ENCODE data around the gene ARID4A.

DNA sequence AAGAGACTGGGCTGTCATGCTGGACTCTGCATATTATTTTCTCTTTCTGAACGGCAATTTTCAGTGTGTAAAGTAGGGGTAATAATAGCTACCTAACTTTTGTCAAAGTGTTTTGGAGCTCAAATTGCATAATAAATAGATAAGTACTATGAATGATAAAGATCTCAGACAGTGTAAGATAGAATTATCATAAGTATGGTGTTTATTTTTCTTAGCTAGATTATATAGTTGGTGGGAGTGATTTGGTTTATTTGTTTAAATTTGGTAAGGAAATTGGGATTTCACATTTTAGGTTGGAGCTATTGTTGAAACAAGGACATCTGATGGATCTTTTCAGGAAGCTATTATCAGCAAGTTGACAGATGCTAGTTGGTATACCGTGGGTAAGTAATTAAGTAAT is 7.4 kb downstream of the ARID4A start:
- TF ChIP-seq, protein P1, sequence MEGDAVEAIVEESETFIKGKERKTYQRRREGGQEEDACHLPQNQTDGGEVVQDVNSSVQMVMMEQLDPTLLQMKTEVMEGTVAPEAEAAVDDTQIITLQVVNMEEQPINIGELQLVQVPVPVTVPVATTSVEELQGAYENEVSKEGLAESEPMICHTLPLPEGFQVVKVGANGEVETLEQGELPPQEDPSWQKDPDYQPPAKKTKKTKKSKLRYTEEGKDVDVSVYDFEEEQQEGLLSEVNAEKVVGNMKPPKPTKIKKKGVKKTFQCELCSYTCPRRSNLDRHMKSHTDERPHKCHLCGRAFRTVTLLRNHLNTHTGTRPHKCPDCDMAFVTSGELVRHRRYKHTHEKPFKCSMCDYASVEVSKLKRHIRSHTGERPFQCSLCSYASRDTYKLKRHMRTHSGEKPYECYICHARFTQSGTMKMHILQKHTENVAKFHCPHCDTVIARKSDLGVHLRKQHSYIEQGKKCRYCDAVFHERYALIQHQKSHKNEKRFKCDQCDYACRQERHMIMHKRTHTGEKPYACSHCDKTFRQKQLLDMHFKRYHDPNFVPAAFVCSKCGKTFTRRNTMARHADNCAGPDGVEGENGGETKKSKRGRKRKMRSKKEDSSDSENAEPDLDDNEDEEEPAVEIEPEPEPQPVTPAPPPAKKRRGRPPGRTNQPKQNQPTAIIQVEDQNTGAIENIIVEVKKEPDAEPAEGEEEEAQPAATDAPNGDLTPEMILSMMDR (IDR thresholded peaks at IDR 0.05): no peak
- no peak for TF ChIP-seq POLR2AphosphoS5 (IDR thresholded peaks at IDR 0.05)

Measured in gastroesophageal sphincter (tissue), 3 donors.